ENCODE data around the gene CCDC157.

Gene CCDC157

DNA sequence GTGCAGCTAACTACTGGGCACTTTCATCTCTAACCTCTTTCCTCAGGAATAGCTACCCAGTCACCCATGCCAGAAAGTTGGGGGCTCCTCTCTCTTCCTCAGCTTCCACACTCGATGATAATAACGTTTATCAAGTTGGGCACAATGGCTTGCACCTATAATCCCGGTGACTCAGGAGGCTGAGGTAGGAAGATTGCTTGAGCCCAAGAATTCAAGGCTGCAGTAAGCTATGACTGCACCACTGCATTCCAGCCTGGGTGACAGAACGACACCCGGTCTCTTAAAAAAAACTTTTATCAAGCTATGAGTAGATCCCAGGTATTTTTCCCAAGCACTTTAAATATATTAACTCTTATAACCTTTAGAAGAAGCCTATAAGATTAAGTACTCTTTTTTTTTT is 2.2 kb upstream of the CCDC157 start:
- no peak for DNase-seq (ENCODE audit: low read depth in 1 of 2, low spot score in 1 of 2)

DNA sequence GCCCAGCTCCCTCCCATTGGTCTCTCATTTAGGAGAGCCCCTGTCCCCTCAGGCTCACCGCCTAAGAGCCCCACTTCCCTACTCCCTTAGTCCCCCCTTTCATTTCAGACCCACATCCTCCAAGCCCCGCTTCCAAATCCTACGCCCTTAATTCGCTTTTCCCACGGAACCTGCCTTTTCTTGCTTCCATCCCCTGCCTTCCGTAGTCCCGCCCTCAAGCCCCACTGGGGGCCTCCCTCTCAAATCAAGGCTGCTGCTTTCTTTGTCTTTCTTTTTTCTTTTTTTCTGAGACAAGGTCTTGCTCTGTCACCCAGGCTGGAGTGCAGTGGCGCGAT is 396 bp downstream of the CCDC157 start:
- no peak for DNase-seq (ENCODE audit: low read depth in 1 of 2, low spot score in 1 of 2)

DNA sequence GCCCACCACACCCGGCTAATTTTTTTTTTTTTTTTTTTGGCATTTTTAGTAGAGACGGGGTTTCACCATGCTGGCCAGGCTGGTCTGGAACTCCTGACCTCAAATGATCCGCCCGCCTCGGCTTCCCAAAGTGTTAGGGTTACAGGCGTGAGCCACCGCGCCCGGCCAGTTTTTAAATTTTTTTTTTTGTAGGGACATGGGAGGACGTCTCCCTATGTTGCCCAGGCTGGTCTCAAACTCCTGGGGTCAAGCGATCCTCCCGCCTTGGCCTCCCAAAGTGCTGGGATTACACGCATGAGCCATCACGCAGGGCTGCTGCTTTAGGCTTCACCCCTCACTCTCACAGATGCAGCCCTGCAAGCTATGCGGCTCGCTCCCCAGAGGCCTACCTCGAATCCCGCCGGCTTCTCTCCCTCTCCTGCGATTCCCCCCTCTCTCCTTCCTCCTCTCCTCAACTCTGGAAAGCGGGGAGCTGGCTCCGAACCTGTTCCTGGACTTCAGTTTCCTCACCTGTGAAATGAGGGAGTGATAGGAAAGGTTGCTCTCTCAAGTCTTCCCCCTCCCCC is 926 bp downstream of the CCDC157 start:
- DNase-seq (ENCODE audit: low read depth in 1 of 2, low spot score in 1 of 2): no peak

DNA sequence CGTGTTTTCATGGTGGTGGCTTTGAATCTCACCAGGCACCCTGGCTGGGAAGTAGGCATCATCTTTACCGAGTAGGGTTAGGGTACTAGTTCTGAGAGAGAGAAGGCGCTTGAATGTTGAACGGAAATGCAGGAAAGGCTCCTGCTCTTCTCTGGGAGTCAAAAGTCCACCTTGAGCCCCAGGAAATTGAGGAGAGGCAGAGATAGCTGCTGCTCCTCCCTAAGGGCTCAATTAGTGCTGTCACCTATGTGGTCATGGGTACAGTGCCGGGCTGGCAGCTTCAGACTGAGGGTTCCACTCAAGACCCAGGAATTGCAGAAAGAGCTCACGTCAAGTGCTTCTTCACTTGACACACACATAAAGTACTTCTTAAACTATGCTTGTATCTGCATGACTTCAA is 1.7 kb downstream of the CCDC157 start:
- no peak for DNase-seq (ENCODE audit: low read depth in 1 of 2, low spot score in 1 of 2)

- DNase-seq (ENCODE audit: low read depth in 1 of 2, low spot score in 1 of 2): no peak
Observed at GRCh38 chr22:30361916-30362650, 5.3 kb downstream of the CCDC157 start.

- DNase-seq (ENCODE audit: low read depth in 1 of 2, low spot score in 1 of 2): no peak
Observed at GRCh38 chr22:30362651-30363281, 6.0 kb downstream of the CCDC157 start.

- no peak for DNase-seq (ENCODE audit: low read depth in 1 of 2, low spot score in 1 of 2)
Observed at GRCh38 chr22:30365891-30366290, 9.1 kb downstream of the CCDC157 start.

DNA sequence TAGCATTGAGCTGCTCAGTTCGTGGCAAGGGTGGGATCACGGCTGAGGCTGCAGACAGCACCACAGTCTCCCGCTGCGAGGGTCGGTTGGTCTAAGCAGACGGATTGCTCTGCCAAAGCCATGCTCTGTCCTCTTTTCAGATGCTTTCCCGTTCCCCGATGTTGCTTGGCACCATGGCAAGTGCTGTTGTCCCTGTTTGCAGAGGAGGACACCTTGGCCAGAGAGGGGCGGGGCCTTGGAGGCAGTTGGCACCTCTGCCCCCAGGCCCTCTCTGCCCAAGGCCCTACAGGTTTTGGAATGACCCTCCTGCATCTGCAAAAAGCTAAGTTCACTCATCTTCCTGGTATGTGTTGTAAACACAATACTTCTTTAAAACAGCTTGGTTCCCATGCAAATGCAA is 11.6 kb downstream of the CCDC157 start:
- DNase-seq (ENCODE audit: low read depth in 1 of 2, low spot score in 1 of 2): no peak

DNA sequence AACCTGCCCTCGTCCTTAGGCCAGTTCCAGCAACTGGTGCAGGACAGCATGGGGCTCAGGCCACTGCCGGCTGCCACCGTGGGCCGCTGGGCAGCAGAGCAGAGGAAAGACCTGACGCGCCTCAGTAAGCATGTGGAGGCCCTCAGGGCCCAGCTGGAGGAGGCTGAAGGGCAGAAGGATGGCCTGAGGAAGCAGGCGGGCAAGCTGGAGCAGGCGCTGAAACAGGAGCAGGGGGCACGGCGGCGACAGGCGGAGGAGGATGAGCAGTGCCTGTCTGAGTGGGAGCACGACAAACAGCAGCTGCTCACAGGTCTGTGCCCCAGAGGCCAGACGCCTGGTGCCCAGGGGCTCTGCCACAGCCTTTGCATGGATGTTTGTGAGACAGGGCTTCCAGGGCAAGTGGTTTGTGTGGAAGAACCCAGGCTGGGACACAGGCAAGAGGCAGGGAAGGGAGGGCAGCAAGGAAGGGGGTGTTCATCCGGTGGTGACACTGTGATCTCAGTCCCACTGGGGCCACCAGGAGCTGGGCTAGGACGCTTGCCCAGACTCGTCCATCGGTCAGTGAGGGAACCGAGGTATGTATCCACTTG is 13.9 kb downstream of the CCDC157 start:
- DNase-seq (ENCODE audit: low read depth in 1 of 2, low spot score in 1 of 2): no peak

DNA sequence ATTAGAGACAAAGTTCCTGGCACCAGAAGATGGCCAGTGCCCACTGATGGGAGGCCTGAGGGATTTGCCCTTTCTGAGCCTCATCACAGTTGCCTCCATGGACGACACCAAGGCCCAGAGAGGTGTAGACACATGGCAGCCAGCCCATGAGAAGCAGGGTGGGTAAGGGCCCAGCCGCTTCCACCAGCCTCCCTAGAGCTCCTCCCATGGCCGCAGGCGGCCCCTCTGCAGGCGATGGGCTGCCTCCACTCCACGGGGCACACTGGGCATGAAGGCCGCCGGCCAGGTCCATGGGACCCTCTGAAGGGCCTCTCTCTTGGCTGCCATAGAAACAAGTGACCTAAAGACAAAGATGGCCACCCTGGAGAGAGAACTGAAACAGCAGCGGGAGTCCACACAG is 14.5 kb downstream of the CCDC157 start:
- DNase-seq (ENCODE audit: low read depth in 1 of 2, low spot score in 1 of 2): no peak

GRCh38 chr22:30371981-30372380 is 15.2 kb downstream of the CCDC157 start:
- no peak for DNase-seq (ENCODE audit: low read depth in 1 of 2, low spot score in 1 of 2)

DNA sequence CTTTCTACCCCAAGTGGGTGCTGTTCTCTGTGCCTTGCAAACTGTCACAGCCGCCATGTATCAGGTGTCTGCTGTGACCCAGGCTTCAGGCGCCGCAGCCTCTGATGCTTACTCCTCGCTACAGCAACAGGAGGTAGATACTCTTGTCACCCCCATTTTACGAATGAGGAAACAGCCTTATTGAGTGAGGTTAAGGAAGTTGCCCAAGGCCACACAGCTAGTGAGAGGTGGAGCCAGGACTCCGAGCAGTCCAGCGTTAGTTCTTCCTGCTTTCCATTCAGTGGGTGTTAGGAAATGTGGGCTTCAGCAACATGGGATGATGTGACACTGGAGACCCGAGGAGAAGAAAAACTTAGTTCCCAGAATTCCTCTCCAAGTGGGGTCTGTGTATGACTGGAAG is 16.1 kb downstream of the CCDC157 start:
- DNase-seq (ENCODE audit: low read depth in 1 of 2, low spot score in 1 of 2): no peak

- DNase-seq (ENCODE audit: low read depth in 1 of 2, low spot score in 1 of 2): no peak
Observed at GRCh38 chr22:30373331-30374325, 16.8 kb downstream of the CCDC157 start.

- DNase-seq (ENCODE audit: low read depth in 1 of 2, low spot score in 1 of 2): no peak
Observed at GRCh38 chr22:30375312-30375849, 18.6 kb downstream of the CCDC157 start.

GRCh38 chr22:30380011-30380410 is 23.2 kb downstream of the CCDC157 start:
- DNase-seq (ENCODE audit: low read depth in 1 of 2, low spot score in 1 of 2): no peak

DNA sequence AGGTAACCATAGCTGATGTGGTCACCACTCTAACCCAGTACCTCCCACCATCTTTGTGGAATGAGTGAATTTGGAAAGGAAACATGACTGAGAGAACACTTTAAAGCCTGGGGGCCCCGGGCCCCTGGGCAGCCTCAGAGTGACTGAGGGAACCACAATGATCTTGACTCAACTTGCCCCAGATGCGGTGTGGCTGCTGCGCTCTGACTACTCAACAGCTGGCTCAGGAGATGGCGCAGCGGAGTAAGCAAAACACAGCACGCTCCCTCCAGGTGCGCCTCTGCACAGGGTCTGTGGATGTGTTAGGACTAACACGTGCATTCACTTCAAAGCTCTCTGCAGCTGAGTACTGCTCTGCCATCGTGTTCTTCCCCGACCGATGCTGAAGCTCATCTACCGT is 24.5 kb downstream of the CCDC157 start:
- DNase-seq (ENCODE audit: low read depth in 1 of 2, low spot score in 1 of 2): no peak

DNA sequence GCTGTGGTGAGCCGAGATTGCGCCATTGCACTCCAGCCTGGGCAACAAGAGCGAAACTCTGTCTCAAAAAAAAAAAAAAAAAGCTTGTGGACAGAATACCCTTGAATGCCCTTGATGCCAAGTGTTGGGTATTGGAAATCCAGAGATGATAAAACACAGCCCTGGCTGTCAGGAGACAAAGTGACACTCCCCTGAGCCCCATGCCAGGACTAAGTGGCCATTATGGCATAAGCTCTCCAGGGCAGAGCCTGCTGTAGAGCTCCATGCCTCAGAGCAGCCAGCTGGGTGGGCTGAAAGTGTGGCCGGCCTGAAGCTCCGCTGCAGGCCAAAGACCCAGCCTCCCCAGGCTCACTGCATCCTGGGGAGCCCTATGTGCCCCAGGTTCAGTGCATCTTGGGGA is 25.5 kb downstream of the CCDC157 start:
- DNase-seq (ENCODE audit: low read depth in 1 of 2, low spot score in 1 of 2): no peak

DNA sequence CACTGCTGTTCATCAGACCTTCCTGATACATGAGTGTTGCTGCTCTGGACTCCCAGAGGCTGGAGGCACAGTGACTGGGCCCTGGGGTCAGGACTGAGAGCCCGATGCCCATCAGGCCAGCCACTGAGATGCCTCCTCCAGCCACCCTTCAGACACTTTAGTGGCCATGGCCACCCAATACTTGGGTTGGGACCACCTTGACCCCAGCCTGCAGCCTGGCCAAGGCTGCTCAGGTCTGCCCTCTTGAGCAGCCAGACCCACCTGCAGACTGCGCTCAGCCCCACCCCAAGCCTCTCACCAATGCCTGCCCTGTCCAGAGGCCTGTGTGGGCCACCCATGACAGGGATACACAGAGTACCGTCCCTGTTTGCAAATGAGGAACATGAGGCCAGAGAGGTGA is 26.3 kb downstream of the CCDC157 start:
- no peak for DNase-seq (ENCODE audit: low read depth in 1 of 2, low spot score in 1 of 2)

- no peak for DNase-seq (ENCODE audit: low read depth in 1 of 2, low spot score in 1 of 2)
Observed at GRCh38 chr22:30385942-30386341, 29.1 kb downstream of the CCDC157 start.

DNA sequence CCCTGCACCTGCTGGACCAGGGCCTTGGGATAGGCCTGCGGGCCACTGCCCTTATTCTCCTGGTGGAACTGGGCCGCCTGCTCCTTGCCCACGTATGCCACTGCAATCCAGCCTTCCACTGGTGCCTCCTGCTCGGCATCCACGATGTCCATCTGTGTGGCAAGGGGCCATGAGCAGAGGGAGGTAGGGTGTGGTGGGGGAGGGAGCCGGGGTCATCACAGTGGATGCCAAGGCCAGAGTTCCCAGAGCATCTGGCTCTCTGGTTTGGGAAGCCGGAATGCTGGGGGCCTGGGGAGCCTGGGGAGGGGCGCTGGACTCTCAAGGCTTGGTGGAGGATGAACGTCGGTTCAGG is 29.8 kb downstream of the CCDC157 start:
- DNase-seq (ENCODE audit: low read depth in 1 of 2, low spot score in 1 of 2): no peak
